Body of pancreas (tissue), 4 donors: ENCODE measurements around the gene KIF6.

Experiments
- CTCF ChIP-seq, 7 experiments: fragments of 450-650 bp in 4 of 7; fragments of 200-600 bp in 3 of 7; sonication (generic) in 3 of 7; IDR thresholded peaks; one replicate each; pipeline ENCODE4 v1.5.1; 2016 to 2019; ENCODE audit warnings: antibody characterized with exemption in 7 of 7
- POLR2A ChIP-seq, 3 donors: fragments of 450-650 bp; IDR thresholded peaks; one replicate each; pipeline ENCODE4 v1.6.1; 2016; ENCODE audit warnings: antibody characterized with exemption in 3 of 3, mild to moderate bottlenecking in 2 of 3

- TF ChIP-seq CTCF (IDR thresholded peaks at IDR 0.05) (peak; percentile 56 to 83 (median 77)), POLR2A (IDR thresholded peaks at IDR 0.05) (no peak)
Observed at GRCh38 chr6:39361657-39362486, 363.3 kb downstream of the KIF6 start.
